Measurements from ENCODE around the gene C2CD3.
"Not testable (repeated sequence)": the region's sequence is repeated elsewhere in the genome, so short reads cannot be mapped to it uniquely, and the experiment has no call there.

The C2CD3 gene

GRCh38 chr11:74162681-74163467 lies 7.9 kb downstream of the C2CD3 start:
- no peak for DNase-seq

GRCh38 chr11:74159642-74160041 lies 11.2 kb downstream of the C2CD3 start:
- DNase-seq = no peak

GRCh38 chr11:74157169-74157568 lies 13.6 kb downstream of the C2CD3 start:
- DNase-seq = no peak

- no peak for DNase-seq
These were observed 16.1 kb downstream of the C2CD3 start for GRCh38 chr11:74154620-74155281.

- no peak for DNase-seq
These were observed 17.6 kb downstream of the C2CD3 start for GRCh38 chr11:74153224-74153623.

GRCh38 chr11:74147199-74147929 lies 23.4 kb downstream of the C2CD3 start:
- DNase-seq = no peak

GRCh38 chr11:74144592-74144991 lies 26.2 kb downstream of the C2CD3 start:
- no peak for DNase-seq

GRCh38 chr11:74142624-74143023 lies 28.2 kb downstream of the C2CD3 start:
- no peak for DNase-seq

GRCh38 chr11:74141908-74142307 lies 28.9 kb downstream of the C2CD3 start:
- no peak for DNase-seq

- no peak for DNase-seq
These were observed 29.5 kb downstream of the C2CD3 start for GRCh38 chr11:74141241-74141695.

- DNase-seq = not testable (repeated sequence)
These were observed 30.8 kb downstream of the C2CD3 start for GRCh38 chr11:74139919-74140431.

- DNase-seq = no peak
These were observed 31.5 kb downstream of the C2CD3 start for GRCh38 chr11:74139151-74139918.

- DNase-seq = no peak
These were observed 32.2 kb downstream of the C2CD3 start for GRCh38 chr11:74138572-74138971.

GRCh38 chr11:74138021-74138420 lies 32.8 kb downstream of the C2CD3 start:
- no peak for DNase-seq

GRCh38 chr11:74135127-74135840 lies 35.5 kb downstream of the C2CD3 start:
- no peak for DNase-seq

GRCh38 chr11:74134661-74135060 lies 36.1 kb downstream of the C2CD3 start:
- no peak for DNase-seq

GRCh38 chr11:74133436-74133835 lies 37.4 kb downstream of the C2CD3 start:
- no peak for DNase-seq

- DNase-seq = no peak
These were observed 38.0 kb downstream of the C2CD3 start for GRCh38 chr11:74132833-74133232.

GRCh38 chr11:74129121-74129520 lies 41.7 kb downstream of the C2CD3 start:
- not testable (repeated sequence) for DNase-seq

GRCh38 chr11:74123008-74123448 lies 47.8 kb downstream of the C2CD3 start:
- DNase-seq = no peak

- DNase-seq = no peak
These were observed 49.0 kb downstream of the C2CD3 start for GRCh38 chr11:74121804-74122203.
